ENCODE measurements around the gene MRPL41. TPM values are rescaled to one million over a fixed set of nuclear protein-coding genes. Genes with fewer than 3 reads are reported as not detected.
"Not testable (repeated sequence)": the region's sequence is repeated elsewhere in the genome, so short reads cannot be mapped to it uniquely, and the experiment has no call there.

Gene MRPL41
- polyA plus RNA-seq (2013, experiment 1 of 2; ENCODE audit: insufficient read length): 31.6 TPM
- 36.0 TPM for polyA plus RNA-seq (2013, experiment 2 of 2; ENCODE audit: insufficient read length)

DNA sequence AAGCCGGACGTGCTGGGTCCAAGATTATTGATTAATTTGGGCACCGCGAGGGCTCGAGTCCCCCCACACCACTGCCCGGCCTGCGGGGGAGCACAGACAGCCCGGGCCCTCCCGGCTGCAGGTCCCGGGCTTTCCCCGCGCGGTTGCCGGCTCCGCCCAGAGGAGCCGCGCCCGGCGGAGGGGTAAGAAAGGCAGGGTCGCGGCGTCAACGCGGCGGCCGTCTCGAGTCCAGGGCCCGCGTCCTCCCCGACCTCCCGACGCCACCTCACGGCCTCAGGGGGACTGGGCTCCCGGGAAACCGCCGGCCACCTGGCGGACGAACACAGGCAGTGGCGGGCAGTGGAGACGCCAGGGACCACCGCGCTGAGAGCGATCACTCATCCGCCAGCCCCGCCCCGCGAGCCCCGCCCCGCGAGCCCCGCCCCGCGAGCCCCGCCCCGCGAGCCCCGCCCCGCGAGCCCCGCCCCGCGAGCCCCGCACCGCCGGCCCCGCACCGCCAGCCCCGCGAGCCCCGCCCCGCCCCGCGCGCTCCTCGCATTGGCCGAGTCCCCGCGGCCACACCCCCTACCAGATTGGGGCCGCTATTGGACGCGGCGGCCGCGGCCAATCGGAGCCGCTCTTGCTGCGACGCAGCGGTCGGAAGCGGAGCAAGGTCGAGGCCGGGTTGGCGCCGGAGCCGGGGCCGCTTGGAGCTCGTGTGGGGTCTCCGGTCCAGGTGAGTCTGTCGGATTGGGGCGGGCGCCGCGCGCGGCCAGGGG is at the start of gene MRPL41:
Gene MRPL41 (plus strand): TSS at position 616 of the 758 bp plus-strand sequence. CDS start 203 bp downstream, outside the sequence.
- DNase-seq: peak; percentile 87

DNA sequence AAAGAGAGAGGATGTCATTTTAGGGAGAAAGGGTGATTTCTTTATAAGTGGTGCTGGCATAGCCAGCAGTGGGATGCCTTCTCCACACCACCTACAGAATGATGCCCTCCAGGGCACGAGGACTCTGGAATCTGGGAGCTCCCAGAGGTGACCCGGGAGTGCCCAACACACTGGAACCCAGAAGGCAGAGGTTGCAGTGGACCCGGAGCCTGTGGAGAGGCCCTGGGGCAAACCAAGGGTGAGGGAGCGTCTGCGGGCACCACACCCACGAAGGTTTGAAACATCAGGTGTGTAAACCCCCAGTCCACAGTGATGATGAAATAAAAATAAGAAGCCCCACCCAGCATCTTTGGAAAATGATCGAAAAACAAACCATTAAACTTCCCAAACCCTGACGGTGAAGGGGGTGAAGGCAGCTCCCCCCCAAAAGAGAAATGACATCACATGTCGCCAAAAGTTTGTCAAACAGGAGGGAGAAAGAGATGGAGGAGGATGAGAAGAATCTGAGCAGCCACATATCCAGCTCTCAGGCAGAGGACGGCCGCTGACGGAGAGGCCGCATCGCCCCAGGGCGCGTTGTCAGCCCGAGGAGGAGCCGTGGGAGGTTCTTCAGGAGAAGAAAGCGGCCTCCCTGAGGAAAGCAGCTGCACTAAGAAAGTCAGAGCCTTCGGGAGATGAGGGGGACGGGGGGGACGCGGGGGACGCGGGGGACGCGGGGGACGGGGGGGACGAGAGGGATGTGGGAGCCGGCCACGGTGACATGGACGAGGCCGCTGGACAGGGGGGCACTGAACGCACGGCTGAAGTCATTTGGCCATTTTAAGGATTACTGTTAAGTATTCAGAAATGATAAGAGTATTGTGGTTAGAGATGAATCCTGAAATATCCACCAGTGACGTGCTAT is 49.4 kb upstream of the MRPL41 start:
- DNase-seq: no peak

DNA sequence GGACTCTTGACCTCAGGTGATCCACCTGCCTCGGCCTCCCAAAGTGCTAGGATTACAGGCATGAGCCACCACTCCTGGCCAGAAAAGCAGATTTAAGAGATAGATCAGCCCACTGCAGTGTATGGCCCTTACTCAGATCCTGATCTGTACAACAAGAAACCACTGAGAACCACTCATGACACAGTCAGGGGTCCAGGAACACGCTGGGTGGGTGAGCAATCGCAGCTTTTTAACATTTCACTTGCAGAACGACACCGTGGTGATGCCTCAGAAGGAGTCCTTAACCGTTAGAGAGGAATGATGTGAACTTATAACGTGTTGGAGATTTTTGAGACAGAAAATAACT is 47.3 kb upstream of the MRPL41 start:
- DNase-seq: no peak

DNA sequence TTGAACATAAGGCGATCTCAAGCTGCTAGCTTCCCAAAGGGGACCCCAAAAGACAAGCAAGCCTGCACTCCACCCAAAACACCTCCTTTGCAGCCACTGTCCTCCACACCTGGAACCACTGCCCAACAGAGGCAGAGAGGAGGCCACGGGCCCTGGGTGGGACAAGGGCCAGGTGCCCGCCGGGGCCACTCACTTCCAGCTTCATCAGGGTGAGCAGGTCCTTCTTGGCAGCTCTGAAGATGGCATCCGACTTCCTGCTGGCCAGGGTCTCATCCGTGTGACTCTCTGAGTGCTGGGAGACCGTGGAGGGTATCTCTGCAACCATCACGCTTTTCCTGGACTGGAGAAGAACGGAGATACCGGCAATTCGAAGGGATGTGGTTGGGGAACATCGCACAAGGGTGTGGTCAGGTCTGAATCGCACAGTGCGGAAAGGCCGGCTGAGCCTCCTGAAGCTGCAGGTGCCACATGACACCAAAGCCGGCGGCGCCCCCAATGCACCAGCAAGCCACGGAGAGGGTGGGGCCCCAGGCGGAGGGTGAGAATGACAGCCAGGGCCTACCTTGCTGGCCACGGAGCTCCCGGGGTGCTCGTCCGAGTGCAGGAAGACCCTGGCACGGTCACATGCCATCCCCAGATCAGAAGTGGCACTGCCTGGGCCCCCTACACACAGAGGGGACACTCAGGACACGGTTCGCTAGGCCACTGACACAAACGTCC is 46.1 kb upstream of the MRPL41 start:
- no peak for DNase-seq

DNA sequence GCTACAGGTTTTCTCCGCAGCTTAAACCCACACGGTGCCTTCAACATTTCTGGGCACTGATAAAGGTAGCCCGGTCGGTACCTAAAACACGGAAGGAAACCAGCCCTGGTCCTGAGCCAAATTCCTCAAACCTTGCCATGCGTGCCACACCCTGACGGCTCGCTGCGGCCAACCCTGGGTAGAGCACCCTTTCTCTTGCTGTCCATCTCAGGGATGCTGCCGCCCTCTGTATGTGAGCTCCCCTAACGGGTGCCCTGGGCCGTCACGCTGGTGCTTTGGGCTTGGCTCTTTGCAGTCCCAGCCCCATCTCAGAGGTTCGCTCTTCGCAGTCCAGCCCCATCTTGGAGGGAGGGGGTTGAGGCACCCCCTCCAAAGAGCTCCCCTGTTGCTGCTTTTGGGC is 45.4 kb upstream of the MRPL41 start:
- no peak for DNase-seq

DNA sequence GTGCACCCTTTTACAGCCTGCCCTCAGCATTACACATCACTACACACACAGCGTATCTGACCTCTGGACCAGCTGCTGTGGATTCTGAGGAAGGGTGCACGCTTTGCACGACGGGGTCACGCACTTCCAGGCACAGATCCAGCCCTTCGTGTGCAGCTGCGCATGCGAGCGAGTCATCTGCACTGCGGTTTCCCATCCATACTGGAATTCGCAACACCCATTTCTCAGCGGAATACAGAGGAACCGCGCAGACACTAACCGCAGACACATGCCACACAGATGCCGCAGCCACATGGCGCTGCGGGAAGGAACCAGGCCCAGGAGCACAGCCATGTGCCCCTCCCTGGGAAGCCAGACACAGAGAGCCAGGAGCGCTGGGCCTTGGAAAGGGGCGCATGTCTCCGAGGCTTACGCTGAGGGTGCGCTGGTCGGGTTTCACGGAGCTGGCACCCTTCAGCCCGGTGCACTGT is 44.9 kb upstream of the MRPL41 start:
- DNase-seq: peak; percentile 83

DNA sequence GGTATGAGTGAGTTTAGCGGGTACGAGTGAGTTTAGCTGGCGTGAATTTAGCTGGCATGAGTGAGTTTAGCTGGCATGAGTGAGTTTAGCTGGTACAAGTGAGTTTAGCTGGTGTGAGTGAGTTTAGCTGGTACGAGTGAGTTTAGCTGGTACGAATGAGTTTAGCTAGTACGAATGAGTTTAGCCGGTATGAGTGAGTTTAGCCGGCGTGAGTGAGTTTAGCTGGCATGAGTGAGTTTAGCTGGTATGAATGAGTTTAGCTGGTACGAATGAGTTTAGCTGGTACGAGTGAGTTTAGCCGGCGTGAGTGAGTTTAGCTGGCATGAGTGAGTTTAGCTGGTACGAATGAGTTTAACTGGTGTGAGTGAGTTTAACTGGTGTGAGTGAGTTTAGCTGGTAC is 42.5 kb upstream of the MRPL41 start:
- DNase-seq: no peak

DNA sequence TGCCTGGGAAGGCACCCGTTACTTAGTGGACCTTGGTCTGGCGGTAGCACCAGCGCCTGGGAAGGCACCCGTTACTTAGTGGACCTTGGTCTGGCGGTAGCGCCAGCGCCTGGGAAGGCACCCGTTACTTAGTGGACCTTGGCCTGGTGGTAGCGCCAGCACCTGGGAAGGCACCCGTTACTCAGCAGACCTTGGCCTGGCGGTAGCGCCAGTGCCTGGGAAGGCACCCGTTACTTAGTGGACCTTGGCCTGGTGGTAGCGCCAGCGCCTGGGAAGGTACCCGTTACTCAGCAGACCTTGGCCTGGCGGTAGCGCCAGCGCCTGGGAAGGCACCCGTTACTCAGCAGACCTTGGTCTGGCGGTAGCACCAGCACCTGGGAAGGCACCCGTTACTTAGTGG is 40.6 kb upstream of the MRPL41 start:
- DNase-seq: not testable (repeated sequence)

DNA sequence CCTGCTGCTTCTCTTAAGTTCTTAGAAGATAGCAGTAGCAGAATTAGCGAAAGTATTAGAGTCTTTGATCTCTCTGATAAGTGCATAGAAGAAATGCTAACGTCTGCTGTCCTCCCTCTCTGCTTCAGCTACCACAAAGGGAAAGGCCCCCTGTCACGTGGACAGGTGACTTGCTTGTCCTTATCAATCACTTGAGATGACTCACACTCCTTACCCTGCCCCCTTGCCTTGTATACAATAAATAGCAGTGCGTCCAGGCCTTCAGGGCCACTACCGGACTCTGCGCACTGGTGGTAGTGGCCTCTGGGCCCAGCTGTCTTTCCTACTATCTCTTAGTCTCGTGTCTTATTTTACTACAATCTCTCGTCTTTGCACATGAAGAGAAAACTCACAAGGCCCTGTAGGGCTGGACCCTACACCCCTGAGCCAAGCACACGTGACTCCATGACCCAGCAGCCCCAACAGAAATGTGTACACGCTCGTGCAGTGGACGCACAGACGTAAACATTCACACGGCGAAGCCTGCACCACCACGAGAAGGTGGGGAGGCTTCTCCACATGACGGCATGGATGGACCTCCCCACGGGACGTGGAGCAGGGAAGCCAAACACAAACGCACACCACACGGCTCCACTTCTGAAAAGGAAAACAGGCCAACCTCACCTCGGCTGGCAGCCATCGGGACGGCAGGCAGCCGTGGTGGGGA is 39.8 kb upstream of the MRPL41 start:
- no peak for DNase-seq

DNA sequence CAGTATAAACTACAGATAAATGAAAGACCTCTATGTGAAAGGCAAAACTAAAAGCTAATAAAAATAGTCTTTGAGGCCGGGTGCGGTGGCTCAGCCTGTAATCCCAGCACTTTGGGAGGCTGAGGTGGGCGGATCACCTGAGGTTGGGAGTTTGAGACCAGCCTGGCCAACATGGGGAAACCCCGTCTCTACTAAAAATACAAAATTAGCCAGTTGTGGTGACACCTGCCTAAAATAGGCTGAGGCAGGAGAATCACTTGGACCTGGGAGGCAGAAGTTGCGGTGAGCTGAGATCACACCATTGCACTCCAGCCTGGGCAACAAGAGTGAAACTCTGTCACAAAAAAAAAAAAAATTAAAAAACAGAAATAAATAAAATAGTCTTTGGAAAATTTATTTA is 38.5 kb upstream of the MRPL41 start:
- not testable (repeated sequence) for DNase-seq

DNA sequence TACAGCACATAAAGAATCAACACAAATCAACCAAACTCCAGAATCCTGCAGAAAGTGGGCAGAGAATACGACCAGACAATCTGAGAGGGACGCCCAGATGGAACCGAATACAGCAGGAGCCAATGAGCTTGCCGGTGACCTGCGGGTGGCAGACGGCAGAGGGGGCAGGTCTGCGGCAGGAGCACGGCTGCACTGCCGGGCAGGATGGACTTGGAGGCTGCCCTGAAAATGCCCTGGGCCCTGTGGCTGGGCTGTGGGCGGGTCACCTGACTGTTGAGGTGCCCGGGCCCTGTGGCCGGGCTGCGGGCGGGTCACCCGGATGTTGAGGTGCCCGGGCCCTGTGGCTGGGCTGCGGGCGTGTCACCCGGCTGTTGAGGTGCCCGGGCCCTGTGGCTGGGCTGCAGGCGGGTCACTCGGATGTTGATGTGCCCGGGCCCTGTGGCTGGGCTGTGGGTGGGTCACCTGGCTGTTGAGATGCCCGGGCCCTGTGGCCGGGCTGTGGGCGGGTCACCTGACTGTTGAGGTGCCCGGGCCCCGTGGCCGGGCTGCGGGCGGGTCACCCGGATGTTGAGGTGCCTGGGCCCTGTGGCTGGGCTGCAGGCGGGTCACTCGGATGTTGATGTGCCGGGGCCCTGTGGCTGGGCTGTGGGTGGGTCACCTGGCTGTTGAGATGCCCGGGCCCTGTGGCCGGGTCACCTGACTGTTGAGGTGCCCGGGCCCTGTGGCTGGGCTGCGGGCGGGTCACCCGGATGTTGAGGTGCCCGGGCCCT is 37.7 kb upstream of the MRPL41 start:
- DNase-seq: not testable (repeated sequence)

DNA sequence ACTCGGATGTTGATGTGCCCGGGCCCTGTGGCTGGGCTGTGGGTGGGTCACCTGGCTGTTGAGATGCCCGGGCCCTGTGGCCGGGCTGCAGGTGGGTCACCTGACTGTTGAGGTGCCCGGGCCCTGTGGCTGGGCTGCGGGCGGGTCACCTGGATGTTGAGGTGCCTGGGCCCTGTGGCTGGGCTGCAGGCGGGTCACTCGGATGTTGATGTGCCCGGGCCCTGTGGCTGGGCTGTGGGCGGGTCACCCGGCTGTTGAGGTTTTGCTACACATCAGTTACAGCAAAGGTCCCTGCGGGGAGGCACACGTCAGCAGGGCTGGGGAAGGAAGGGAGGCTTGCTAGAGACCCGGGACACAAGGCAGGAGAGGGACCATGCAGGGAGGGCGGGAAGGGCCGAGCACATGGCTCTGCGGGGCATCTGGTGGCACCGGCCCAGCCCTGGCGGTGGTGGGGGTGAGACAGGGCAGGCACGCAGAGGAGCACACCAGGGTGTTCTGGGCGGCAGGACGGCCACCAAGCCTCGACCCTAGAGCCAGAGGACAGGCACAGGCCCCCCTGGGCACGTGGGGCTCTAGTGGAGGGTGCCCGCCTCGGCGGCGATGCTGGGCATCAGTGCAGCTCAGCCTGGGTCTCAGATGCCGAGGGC is 36.9 kb upstream of the MRPL41 start:
- no peak for DNase-seq

DNA sequence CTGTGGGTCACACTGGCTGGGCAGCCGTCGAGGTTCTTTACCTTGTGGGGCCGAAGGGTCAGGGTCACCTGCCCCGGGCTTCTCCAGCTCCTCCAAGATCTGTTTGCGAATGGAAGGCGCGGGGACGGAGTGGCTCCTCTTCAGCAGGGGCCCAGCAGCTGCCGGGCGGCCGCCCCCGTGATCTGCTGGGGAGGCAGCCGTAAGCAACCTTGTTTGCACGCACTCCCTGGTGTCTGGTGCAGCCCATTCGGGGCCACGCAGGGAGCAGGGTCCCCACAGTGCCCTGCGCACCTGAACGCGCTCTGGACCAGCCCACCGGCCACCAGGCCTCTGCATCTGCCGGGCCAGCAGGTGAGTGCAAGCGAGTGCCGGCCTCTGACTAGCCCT is 36.3 kb upstream of the MRPL41 start:
- DNase-seq: no peak

DNA sequence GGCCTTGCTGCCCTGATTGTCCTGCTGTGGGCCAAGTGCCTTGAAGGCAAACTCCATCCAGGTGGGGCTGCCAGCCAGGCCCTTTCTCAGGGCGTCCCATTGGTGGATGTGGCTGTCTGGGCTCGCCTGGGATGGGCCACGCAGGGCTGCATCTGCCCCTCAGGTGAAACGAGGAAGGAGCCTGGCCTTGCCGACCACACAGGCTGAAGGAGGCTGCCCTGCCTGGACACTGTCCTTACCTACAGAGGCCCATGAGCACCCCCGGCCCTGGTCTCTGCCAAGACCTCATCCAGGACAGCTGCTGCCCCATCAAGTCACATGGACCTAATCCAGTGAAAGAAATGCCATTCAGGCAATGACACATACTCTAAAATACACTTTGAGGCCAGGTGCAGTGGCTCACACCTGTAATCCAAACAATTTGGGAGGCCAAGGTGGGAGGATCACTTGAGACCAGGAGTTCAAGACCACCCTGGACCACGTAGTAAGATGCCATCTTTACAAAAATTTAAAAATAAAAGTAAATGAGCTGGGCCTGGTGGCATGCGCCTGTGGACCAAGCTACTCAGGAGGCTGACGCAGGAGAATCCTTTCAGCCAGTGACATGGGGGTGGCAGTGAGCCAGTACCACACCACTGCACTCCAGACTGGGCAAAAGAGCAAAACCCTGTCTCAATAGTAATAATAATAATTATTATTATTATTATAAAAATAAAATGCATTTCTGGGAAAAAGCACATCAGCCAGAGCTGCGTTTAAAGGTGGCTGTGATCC is 35.3 kb upstream of the MRPL41 start:
- DNase-seq: no peak

DNA sequence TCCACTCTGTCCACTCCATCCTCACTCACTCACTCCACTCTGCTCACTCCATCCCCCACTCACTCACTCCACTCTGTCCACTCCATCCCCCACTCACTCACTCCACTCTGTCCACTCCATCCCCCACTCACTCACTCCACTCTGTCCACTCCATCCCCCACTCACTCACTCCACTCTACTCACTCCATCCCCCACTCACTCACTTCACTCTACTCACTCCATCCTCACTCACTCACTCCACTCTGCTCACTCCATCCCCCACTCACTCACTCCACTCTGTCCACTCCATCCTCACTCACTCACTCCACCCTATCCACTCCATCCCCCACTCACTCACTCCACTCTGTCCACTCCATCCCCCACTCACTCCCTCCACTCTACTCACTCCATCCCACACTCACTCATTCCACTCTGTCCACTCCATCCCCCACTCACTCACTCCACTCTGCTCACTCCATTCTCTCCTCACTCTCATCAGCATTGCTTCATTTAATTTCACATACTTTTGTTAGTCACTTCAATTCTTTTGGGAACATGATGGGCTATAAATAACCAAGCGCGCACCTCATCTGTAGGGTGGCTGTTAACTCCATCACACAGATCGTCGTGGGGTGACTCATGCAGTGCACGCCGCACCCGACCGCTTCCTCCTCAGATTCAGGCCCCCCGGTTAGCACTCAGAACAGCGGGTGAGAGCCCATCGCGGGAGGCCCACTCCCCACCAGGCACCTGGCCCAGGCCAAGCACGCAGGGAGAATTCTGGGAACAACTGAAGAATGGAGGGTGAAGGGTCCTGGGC is 32.8 kb upstream of the MRPL41 start:
- DNase-seq: peak; percentile 31

DNA sequence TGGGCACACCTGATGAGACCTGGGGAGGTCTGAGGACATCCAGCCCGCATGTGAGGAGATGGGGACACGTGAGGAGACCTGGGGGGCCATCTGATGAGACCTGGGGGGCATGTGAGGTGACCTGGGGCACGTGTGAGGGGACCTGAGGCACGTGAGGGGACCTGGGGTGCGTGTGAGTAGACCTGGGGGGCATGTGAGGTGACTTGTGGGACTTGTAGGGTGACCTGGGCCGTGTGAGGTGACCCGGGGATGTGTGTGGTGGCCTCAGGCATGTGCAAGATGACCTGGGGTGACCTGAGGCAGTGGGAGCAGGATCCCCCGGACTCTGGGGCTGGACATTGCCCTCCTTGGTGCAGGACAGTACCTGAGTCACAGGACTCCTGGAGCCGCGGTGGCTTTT is 32.1 kb upstream of the MRPL41 start:
- DNase-seq: no peak

DNA sequence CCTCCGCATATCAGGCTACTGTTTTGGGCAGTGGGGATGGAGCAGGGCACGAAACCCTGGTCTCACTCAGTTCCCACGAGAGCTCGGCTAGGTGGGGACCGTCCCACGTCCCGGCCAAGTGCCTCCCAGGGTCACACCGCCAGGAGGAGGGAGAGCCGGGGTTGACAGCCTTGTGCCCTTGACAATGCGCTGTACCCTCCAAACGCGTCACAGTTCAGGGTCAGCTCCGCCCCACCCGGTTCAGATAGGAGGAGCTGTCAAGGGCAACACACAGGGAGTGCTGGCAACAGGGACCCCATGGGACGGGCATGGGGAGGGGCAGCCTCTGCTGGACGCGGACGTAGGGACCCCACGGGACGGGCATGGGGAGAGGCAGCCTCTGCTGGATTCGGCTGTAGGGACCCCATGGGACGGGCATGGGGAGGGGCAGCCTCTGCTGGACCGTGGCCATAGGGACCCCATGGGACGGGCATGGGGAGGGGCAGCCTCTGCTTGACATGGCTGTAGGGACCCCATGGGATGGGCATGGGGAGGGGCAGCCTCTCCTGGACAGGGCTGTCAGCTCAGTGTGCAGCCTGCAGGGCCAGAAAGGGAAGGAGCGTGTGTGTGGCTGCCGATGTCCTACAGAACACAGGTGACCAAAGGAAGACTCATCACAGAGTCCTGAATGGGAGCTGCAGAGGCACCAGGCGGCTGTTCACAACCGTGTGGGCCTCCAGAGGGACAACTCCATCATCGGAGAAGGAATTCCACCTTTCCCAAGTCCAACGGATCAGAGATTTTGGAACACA is 30.9 kb upstream of the MRPL41 start:
- no peak for DNase-seq

DNA sequence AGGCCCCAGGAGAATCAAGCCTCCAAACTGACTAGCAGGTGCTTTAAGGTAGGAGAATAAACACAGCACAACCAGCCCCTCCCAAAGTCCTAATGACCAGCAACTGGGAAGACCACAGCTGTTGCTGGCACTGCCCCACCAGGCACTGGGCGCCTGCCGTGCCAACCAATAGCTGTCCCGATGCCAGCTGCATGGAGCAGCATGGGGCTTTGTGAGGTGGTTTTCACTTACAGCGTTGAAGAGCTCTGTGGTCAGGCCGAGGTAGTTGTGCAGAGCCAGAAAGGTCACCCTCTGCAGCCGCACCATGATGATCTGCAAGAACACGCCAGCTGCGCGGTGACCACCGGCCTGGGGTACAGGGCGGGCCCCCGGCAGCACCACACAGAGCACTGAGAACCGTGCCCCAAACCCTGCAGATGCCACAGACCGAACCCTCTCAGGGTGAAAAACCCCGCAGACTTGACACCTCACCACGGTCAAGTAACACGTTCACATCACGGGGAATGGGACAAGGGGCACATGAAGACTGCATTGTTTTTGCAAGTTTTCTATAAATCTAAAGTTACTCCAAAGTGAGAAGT is 30.2 kb upstream of the MRPL41 start:
- DNase-seq: no peak
